Astrocyte of the spinal cord (primary cell): ENCODE measurements around the gene SMIM28.
"Not testable (repeated sequence)": the region's sequence is repeated elsewhere in the genome, so short reads cannot be mapped to it uniquely, and the experiment has no call there.

Experiments
- DNase-seq: peaks from one replicate; pipeline ENCODE4 v3.0.0; 2011; ENCODE audit warnings: low read depth, low spot score
- H3K4me3 ChIP-seq: 2 replicates; pipeline ENCODE4 v1.5.1; 2011; ENCODE audit warnings: low read depth, mild to moderate bottlenecking, low read length, moderate library complexity
- CTCF ChIP-seq: IDR thresholded peaks from 2 replicates; pipeline ENCODE4 v1.5.1; 2012; ENCODE audit warnings: low read depth, mild to moderate bottlenecking, low read length, inconsistent platforms
- in situ Hi-C: cut with HindIII; loops from 2 replicates; pipeline ENCODE4 v1.10.0; 2017; ENCODE audit warnings: low sequenced_read_pairs

SMIM28 gene

GRCh38 chr6:138420356-138420755, 42.7 kb downstream of the SMIM28 start:
- TF ChIP-seq CTCF, result no peak

GRCh38 chr6:138421089-138421488, 43.4 kb downstream of the SMIM28 start:
- in situ Hi-C loops, result no loop called here
- DNase-seq, result no peak
- no peak overlapping the region for H3K4me3 ChIP-seq
- TF ChIP-seq CTCF, result no peak

More at GRCh38 chr6:138420356-138420755, 42.7 kb downstream of the SMIM28 start:
- in situ Hi-C loops, result no loop called here
- H3K4me3 ChIP-seq, result no peak overlapping the region
- no peak for DNase-seq

- no peak for TF ChIP-seq CTCF
- no peak overlapping the region for H3K4me3 ChIP-seq
- in situ Hi-C loops, result no loop called here
- DNase-seq, result no peak
Observed at GRCh38 chr6:138421608-138422007, 43.9 kb downstream of the SMIM28 start.

GRCh38 chr6:138422861-138423260, 45.2 kb downstream of the SMIM28 start:
- no peak for TF ChIP-seq CTCF
- no peak for DNase-seq
- no peak overlapping the region for H3K4me3 ChIP-seq
- in situ Hi-C loops, result no loop called here

- no peak for DNase-seq
- no peak for TF ChIP-seq CTCF
- H3K4me3 ChIP-seq, result no peak overlapping the region
- in situ Hi-C loops, result no loop called here
Observed at GRCh38 chr6:138424004-138424904, 46.5 kb downstream of the SMIM28 start.

- in situ Hi-C loops, DNase-seq, H3K4me3 ChIP-seq: not testable (repeated sequence)
Observed at GRCh38 chr6:138425256-138425655, 47.6 kb downstream of the SMIM28 start.

GRCh38 chr6:138426500-138427123, 48.9 kb downstream of the SMIM28 start:
- no peak overlapping the region for H3K4me3 ChIP-seq
- in situ Hi-C loops, result no loop called here
- DNase-seq, result no peak
- TF ChIP-seq CTCF, result no peak
